ENCODE measurements around the gene IQSEC1. TPM values are rescaled to one million over a fixed set of nuclear protein-coding genes. Genes with fewer than 3 reads are reported as not detected.
A peak's percentile ranks its signal among the peaks of the same experiment; 100 is the strongest.

Gene IQSEC1
- total and polyA plus RNA-seq, 9 of the 15 experiments (the other 6 are each of a cell fraction or from before 2014, with no cell fraction given): 0.56 to 39.0 (median 6.8) TPM

DNA sequence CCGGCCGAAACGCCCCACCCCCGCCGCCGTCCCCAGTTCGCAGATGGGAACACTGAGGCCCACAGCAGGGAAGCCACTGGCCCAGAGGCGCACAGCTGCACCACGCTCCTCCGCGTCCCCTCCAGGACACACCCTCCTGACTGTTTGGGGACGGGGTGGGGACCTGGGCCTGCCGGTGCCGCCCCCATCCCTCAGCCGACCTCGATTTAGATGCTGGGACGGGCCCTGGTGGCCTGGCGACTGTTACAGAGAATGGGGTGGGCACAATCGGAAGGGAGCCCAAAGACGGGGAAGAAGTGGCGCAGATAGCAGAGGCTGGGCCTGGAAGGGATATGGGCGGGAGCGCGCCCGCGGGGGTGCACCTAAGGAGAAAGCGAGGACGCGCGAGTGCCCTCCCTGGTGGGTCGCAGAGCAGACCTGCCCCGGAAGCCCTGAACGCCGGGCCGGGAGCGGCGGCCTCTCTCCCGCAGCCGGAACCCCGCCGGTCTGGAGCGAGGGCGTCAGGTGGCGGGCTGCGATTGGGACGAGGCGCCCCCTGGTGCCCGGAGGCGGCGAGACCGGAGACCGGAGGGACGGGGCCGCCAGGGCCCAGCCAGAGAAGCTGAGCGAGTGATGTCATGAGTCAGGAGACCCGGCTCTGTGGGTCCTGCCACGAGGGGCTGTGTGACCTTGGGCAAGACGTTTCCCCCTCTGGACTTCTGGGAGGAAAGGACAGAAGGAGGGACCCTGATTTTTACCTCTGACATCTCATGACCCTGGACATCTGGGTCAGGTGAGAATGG, 78.4 kb downstream of the IQSEC1 start (continued):
- TF ChIP-seq TCF15 (CRISPR knock-in tag; IDR thresholded peaks at IDR 0.05): peak; percentile 7; the same call in 1 of the 2 replicates
- TF ChIP-seq ZFP36 (IDR thresholded peaks at IDR 0.05; ENCODE audit: low read depth, low read length, partially characterized antibody): peak; percentile 91
- TF ChIP-seq ZNF551 (CRISPR knock-in tag; IDR thresholded peaks at IDR 0.05): no peak
- no peak for TF ChIP-seq TAF15 (IDR thresholded peaks at IDR 0.05; ENCODE audit: low read depth, low read length)
- TF ChIP-seq KLF10 (CRISPR knock-in tag; IDR thresholded peaks at IDR 0.05): no peak
- TF ChIP-seq ZNF197 (CRISPR knock-in tag; IDR thresholded peaks at IDR 0.05; ENCODE audit: low read depth): 0 out of 2 replicates have a peak, but pooled peaks have one; percentile 22
- no peak for TF ChIP-seq HSF4 (CRISPR knock-in tag; IDR thresholded peaks at IDR 0.05; ENCODE audit: borderline replicate concordance)
- TF ChIP-seq, protein P1, sequence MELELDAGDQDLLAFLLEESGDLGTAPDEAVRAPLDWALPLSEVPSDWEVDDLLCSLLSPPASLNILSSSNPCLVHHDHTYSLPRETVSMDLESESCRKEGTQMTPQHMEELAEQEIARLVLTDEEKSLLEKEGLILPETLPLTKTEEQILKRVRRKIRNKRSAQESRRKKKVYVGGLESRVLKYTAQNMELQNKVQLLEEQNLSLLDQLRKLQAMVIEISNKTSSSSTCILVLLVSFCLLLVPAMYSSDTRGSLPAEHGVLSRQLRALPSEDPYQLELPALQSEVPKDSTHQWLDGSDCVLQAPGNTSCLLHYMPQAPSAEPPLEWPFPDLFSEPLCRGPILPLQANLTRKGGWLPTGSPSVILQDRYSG (tag; conservative IDR thresholded peaks at IDR 0.05; ENCODE audit: low read depth): no peak; the same call in 1 of the 2 replicates
- peak; percentile 91 for TF ChIP-seq CHD4 (IDR thresholded peaks at IDR 0.05; ENCODE audit: insufficient read depth, insufficient replicate concordance, low read depth, low read length, poor library complexity, severe bottlenecking)
- TF ChIP-seq MAFK (IDR thresholded peaks at IDR 0.05; ENCODE audit: low read length): no peak
- TF ChIP-seq MCM7 (IDR thresholded peaks at IDR 0.05): no peak
- TF ChIP-seq MAZ (CRISPR knock-in tag; conservative IDR thresholded peaks at IDR 0.05 in 1 of 2, IDR thresholded peaks at IDR 0.05 in 1 of 2): peak; percentile 94 to 98
- TF ChIP-seq, protein P2, sequence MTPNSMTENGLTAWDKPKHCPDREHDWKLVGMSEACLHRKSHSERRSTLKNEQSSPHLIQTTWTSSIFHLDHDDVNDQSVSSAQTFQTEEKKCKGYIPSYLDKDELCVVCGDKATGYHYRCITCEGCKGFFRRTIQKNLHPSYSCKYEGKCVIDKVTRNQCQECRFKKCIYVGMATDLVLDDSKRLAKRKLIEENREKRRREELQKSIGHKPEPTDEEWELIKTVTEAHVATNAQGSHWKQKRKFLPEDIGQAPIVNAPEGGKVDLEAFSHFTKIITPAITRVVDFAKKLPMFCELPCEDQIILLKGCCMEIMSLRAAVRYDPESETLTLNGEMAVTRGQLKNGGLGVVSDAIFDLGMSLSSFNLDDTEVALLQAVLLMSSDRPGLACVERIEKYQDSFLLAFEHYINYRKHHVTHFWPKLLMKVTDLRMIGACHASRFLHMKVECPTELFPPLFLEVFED (CRISPR knock-in tag; conservative IDR thresholded peaks at IDR 0.05): no peak
- TF ChIP-seq, protein P3, sequence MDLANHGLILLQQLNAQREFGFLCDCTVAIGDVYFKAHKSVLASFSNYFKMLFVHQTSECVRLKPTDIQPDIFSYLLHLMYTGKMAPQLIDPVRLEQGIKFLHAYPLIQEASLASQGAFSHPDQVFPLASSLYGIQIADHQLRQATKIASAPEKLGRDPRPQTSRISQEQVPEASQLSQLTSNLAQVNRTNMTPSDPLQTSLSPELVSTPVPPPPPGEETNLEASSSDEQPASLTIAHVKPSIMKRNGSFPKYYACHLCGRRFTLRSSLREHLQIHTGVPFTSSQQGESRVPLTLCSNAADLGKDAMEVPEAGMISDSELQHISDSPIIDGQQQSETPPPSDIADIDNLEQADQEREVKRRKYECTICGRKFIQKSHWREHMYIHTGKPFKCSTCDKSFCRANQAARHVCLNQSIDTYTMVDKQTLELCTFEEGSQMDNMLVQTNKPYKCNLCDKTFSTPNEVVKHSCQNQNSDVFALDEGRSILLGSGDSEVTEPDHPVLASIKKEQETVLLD (IDR thresholded peaks at IDR 0.05): 0 out of 2 replicates have a peak, but pooled peaks have one; percentile 54
- 0 out of 2 replicates have a peak, but pooled peaks have one; percentile 6 for TF ChIP-seq NR1H2 (CRISPR knock-in tag; IDR thresholded peaks at IDR 0.05)
- TF ChIP-seq PBX2 (CRISPR knock-in tag; IDR thresholded peaks at IDR 0.05; ENCODE audit: low read depth): no peak
- TF ChIP-seq PBX2 (tag; conservative IDR thresholded peaks at IDR 0.05; ENCODE audit: low read depth): no peak
- no peak for TF ChIP-seq GABPB2 (CRISPR knock-in tag; conservative IDR thresholded peaks at IDR 0.05)
- TF ChIP-seq PHB (CRISPR knock-in tag; IDR thresholded peaks at IDR 0.05): no peak
- no peak for TF ChIP-seq ZNF143 (CRISPR knock-in tag; IDR thresholded peaks at IDR 0.05)
- peak; percentile 98 for TF ChIP-seq ZFX (CRISPR knock-in tag; IDR thresholded peaks at IDR 0.05)
